C4-2B (cell line): Measurements from ENCODE around the gene CFAP91.

Source experiments
- H3K27ac ChIP-seq: fragments of 450-650 bp; 2 replicates; pipeline ENCODE4 v1.5.1; 2017
- ZFX ChIP-seq: fragments of 450-650 bp; IDR thresholded peaks from 2 replicates; pipeline ENCODE4 v1.6.1; 2017
- TF ChIP-seq, protein P1 (sequence below): fragments of 450-650 bp; conservative IDR thresholded peaks from 2 replicates; pipeline ENCODE4 v1.5.1; 2017; ENCODE audit warnings: mild to moderate bottlenecking

The CFAP91 gene

DNA sequence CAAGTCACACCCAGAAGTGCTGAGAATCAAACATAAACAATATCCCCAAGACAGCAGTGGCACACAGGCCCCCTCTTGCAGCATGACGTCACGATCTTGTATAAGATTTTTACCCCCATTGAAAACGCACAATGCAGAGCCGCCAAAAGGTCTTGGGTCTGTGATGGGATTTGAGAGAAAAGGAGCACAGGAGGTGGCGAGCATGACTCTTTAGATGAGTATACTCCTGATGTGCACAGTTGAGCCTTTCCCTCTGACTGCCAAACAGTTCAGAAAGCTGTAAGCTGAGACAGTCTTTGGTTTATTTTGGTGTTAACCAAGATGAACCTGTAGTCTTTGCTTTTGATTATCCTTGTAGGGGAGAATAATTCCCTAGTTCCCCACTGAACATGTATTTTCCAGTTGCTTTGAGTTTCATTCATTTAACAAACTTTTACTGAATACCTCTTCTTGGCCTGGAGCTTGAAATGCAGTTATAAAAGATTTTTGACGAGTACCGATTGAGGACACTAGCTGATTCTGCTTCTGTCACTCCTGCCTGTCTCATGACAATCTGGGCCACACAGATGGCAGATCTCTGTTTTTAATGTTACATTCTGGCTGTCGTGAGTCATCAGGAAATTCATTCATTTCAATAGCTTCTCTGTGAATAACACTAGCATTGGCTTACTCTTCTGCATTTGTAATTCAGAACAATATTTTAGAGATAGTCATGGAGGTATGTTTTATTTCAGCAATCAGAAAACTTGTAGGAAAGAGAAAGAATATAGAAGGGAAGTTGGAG, 28.9 kb downstream of the CFAP91 start:
- H3K27ac ChIP-seq = no peak overlapping the region
- TF ChIP-seq, protein P1, sequence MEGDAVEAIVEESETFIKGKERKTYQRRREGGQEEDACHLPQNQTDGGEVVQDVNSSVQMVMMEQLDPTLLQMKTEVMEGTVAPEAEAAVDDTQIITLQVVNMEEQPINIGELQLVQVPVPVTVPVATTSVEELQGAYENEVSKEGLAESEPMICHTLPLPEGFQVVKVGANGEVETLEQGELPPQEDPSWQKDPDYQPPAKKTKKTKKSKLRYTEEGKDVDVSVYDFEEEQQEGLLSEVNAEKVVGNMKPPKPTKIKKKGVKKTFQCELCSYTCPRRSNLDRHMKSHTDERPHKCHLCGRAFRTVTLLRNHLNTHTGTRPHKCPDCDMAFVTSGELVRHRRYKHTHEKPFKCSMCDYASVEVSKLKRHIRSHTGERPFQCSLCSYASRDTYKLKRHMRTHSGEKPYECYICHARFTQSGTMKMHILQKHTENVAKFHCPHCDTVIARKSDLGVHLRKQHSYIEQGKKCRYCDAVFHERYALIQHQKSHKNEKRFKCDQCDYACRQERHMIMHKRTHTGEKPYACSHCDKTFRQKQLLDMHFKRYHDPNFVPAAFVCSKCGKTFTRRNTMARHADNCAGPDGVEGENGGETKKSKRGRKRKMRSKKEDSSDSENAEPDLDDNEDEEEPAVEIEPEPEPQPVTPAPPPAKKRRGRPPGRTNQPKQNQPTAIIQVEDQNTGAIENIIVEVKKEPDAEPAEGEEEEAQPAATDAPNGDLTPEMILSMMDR = no peak
- no peak for TF ChIP-seq ZFX

DNA sequence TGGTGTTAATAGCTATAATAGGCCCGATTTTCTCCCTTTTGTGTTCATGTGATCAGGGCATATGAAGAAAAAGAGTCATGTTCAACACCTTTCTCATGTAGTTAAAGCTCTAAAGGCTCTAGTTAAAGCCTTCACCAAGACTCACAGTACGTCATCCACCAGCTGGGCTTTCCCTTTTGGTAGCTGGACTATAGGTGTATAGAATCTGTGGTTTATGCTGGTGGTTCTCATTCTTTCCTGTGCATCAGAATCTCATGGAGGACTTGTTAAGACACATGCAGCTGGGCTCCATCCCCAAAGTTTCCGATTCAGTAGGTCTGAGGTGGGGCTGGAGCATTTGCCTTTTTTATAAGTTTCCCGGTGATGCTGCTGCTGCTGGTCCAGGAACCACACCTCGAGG, 31.0 kb downstream of the CFAP91 start:
- TF ChIP-seq, protein P1 = no peak
- H3K27ac ChIP-seq = no peak overlapping the region

DNA sequence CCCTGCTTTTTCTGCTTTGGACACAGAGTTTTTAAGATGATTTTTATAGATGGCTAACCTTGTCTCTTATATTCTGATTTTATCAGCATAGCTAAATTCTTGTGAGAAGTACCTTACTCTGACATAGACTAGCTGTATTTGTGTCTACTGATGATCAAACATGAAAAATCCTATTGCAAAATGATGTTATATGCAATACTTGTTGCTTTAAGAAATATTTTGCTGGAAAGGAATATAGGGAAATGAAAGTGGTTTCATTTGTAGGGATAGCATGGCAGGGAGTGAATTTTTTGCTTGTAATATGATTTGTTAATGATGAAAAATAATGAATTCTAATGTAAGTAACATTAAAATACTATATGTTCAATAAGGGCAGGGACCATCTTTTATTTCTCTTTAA, 35.9 kb downstream of the CFAP91 start:
- no peak overlapping the region for H3K27ac ChIP-seq
- TF ChIP-seq, protein P1 = no peak
- no peak for TF ChIP-seq ZFX

DNA sequence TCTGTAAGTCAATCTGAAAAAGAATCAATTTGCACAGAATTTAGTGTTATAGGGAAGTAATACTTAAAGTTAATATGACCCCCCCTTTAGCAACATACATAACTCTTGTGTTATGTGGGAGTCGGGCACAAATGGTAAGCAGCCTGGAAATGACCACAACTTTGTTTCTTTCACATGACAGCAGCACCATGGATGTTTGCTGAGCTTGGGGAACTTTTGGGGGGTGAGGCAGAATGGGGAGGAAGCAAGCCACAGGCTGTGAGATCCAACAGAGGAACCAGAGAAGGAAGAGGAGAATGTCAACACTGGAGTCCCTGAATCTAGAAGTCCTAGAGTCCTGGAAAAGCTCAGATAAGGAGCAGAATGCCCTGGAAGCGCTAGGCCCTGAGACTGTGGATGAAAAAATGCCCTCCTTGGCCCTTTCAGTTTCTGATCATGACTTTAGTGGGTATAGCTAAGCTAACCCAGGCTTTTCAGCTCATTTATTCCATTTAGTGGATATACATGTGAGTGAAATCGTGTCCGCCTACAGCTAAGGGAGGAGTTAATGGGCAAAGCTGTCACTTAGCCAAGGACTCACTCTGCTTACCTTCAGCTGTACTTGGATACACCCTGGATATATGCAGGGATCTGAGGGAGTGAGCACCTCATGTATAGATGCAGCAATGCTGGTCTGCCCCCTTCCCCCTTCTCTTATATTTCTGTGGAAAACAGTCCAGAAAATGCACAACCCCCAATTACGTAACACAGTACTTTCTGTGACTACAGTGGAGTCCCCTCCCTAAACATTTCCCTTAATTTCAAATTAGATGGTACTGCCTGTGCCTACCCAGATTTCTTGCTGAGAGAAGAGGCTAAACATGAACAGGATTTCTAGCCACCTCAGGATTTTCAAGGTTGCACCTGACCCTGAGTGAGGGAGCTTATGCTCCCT, 39.1 kb downstream of the CFAP91 start:
- H3K27ac ChIP-seq = no peak overlapping the region
- TF ChIP-seq ZFX = no peak
- TF ChIP-seq, protein P1 = no peak

DNA sequence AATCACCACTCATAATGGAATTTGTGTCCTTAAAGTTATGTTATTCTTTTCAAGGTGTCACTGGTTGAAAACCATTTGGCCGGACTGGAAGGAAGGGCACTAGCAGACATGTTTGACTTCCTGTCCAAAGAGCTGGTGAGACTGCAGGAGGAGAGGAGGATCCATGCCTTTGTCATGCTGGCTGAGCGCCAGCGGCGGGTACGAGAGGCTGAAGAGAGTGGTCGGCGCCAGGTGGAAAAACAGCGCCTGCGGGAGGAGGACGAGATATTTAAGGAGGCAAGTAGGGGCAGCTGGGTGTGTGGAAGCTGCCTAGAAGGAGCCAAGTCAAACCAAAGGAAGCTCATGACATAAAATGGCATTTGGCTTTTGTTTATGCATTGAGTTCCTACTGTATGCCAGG, 41.1 kb downstream of the CFAP91 start:
- TF ChIP-seq, protein P1 = no peak
- no peak for TF ChIP-seq ZFX
- H3K27ac ChIP-seq = no peak overlapping the region

DNA sequence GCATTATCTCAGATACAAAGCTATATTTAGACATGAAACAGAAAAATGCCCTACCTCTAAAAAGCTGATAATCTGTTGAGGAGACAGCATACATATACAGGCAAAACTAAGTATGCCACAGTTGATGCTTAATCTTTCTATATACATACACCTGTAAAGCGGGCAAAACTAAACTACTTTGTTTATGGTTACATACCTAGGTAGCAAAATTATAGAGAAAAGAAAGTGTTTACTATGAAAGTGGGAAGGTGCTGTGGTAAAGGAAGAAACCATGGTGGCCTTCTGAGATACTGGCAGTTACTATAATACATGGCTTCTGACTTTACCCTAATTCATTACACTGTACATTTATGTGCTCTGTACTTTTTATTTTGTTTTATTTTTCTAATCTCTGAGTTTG, 43.1 kb downstream of the CFAP91 start:
- no peak overlapping the region for H3K27ac ChIP-seq
- TF ChIP-seq, protein P1 = no peak
- no peak for TF ChIP-seq ZFX

DNA sequence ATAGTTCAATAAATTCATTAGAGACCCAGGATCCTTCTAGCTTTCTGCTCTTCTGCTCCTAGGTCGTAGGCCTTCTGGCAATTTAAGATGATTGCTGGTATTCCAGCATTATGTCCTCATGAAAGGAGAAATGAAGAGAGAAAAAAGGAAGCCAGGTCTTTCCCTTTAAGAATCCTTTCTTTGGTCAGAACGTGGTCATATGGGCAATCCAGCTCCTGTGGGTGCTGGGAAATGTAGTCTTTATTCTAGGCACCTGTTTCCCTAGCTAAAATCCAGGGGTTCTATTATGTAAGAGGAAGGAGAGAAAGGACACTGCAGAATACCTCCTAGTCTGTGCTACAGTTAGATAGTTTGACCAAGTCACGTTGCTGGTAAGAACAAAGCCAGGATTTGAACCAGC, 43.6 kb downstream of the CFAP91 start:
- no peak for TF ChIP-seq ZFX
- TF ChIP-seq, protein P1 = no peak
- no peak overlapping the region for H3K27ac ChIP-seq
